H9 (cell line): ENCODE data around the gene RLN3. TPM values are rescaled to one million over a fixed set of nuclear protein-coding genes. Genes with fewer than 3 reads are reported as not detected.

ENCODE experiments used
- DNase-seq: peaks from one replicate; pipeline ENCODE4 v3.0.0-alpha.2; 2017
- H2AFZ ChIP-seq: one replicate; pipeline ENCODE4 v1.6.1; 2013; ENCODE audit warnings: mild to moderate bottlenecking, low read length, control low read depth, moderate library complexity
- H2AK5ac ChIP-seq: 2 replicates; pipeline ENCODE4 v1.6.1; 2013; ENCODE audit warnings: low read length, control low read depth, mixed read lengths; ENCODE audit not compliant: insufficient read length
- H2BK120ac ChIP-seq: one replicate; pipeline ENCODE4 v1.6.1; 2013; ENCODE audit warnings: low read depth, mild to moderate bottlenecking, low read length, control low read depth, inconsistent platforms; ENCODE audit not compliant: poor library complexity, severe bottlenecking
- H2BK12ac ChIP-seq: 2 replicates; pipeline ENCODE4 v1.6.1; 2013; ENCODE audit warnings: low read length, control low read depth, mixed read lengths, low read depth; ENCODE audit not compliant: insufficient read length
- H2BK15ac ChIP-seq: 2 replicates; pipeline ENCODE4 v1.6.1; 2013; ENCODE audit warnings: low read depth, low read length, control low read depth
- H2BK20ac ChIP-seq: one replicate; pipeline ENCODE4 v1.6.1; 2013; ENCODE audit warnings: low read depth, mild to moderate bottlenecking, low read length, control low read depth, inconsistent platforms; ENCODE audit not compliant: poor library complexity, severe bottlenecking
- H2BK5ac ChIP-seq: 2 replicates; pipeline ENCODE4 v1.6.1; 2013; ENCODE audit warnings: low read length, control low read depth, mixed read lengths; ENCODE audit not compliant: insufficient read length
- H3K14ac ChIP-seq: 2 replicates; pipeline ENCODE4 v1.6.1; 2013; ENCODE audit warnings: low read length, control low read depth; ENCODE audit not compliant: insufficient read depth
- H3K18ac ChIP-seq: 2 replicates; pipeline ENCODE4 v1.6.1; 2013; ENCODE audit warnings: low read depth, mild to moderate bottlenecking, mixed read lengths, low read length, control low read depth; ENCODE audit not compliant: insufficient read length
- H3K23ac ChIP-seq: 2 replicates; pipeline ENCODE4 v1.6.1; 2013; ENCODE audit warnings: low read length, control low read depth, mixed read lengths, low read depth; ENCODE audit not compliant: insufficient read length
- H3K23me2 ChIP-seq: 2 replicates; pipeline ENCODE4 v1.6.1; 2013; ENCODE audit warnings: low read depth, mild to moderate bottlenecking, mixed read lengths, low read length, control low read depth; ENCODE audit not compliant: insufficient read length, poor library complexity, severe bottlenecking
- H3K27ac ChIP-seq: 2 replicates; pipeline ENCODE4 v1.5.1; 2013; ENCODE audit warnings: low read length, control low read depth, mixed read lengths, low read depth; ENCODE audit not compliant: insufficient read length
- H3K27me3 ChIP-seq: 2 replicates; pipeline ENCODE4 v1.6.1; 2013; ENCODE audit warnings: low read length, control low read depth, inconsistent platforms; ENCODE audit not compliant: insufficient read depth
- H3K4ac ChIP-seq: 2 replicates; pipeline ENCODE4 v1.6.1; 2013; ENCODE audit warnings: low read depth, mild to moderate bottlenecking, control low read depth, inconsistent platforms, low read length, moderate library complexity
- H3K4me1 ChIP-seq: 2 replicates; pipeline ENCODE4 v1.6.1; 2013; ENCODE audit warnings: low read length, control low read depth, inconsistent platforms; ENCODE audit not compliant: insufficient read depth
- H3K4me2 ChIP-seq: 2 replicates; pipeline ENCODE4 v1.6.1; 2013; ENCODE audit warnings: low read length, control low read depth, mixed read lengths; ENCODE audit not compliant: insufficient read length, insufficient read depth
- H3K56ac ChIP-seq: 2 replicates; pipeline ENCODE4 v1.6.1; 2013; ENCODE audit warnings: low read depth, mild to moderate bottlenecking, mixed read lengths, low read length, control low read depth; ENCODE audit not compliant: insufficient read length
- H3K79me1 ChIP-seq: 2 replicates; pipeline ENCODE4 v1.6.1; 2013; ENCODE audit warnings: low read depth, mild to moderate bottlenecking, moderate library complexity, low read length, control low read depth, inconsistent platforms; ENCODE audit not compliant: insufficient read depth, poor library complexity, severe bottlenecking
- H3K79me2 ChIP-seq: 2 replicates; pipeline ENCODE4 v1.6.1; 2013; ENCODE audit warnings: low read length, control low read depth, inconsistent platforms; ENCODE audit not compliant: insufficient read depth
- H3K9ac ChIP-seq: 2 replicates; pipeline ENCODE4 v1.6.1; 2013; ENCODE audit warnings: low read length, control low read depth, mixed read lengths; ENCODE audit not compliant: insufficient read length; ENCODE audit errors: extremely low read depth
- H3K9me3 ChIP-seq: one replicate; pipeline ENCODE4 v1.6.1; 2013; ENCODE audit warnings: low read depth, low read length, inconsistent platforms; ENCODE audit not compliant: control insufficient read depth
- H3T11ph ChIP-seq: one replicate; pipeline ENCODE4 v1.6.1; 2013; ENCODE audit warnings: mild to moderate bottlenecking, low read length, control low read depth, inconsistent platforms
- H4K20me1 ChIP-seq: one replicate; pipeline ENCODE4 v1.6.1; 2013; ENCODE audit not compliant: control insufficient read depth, insufficient read length, insufficient read depth
- H4K5ac ChIP-seq: 2 replicates; pipeline ENCODE4 v1.6.1; 2013; ENCODE audit warnings: low read depth, mild to moderate bottlenecking, mixed read lengths, low read length, control low read depth; ENCODE audit not compliant: insufficient read length
- H4K8ac ChIP-seq: replicated peaks from 2 replicates; pipeline ENCODE4 v1.6.1; 2013; ENCODE audit warnings: low read length, control low read depth, mixed read lengths, low read depth; ENCODE audit not compliant: insufficient read length
- H4K91ac ChIP-seq: 2 replicates; pipeline ENCODE4 v1.6.1; 2013; ENCODE audit warnings: low read depth, mild to moderate bottlenecking, moderate library complexity, mixed read lengths, low read length, control low read depth; ENCODE audit not compliant: insufficient read length
- H3K27ac Mint-ChIP-seq, 3 experiments: 2 replicates in 2 of 3; 3 replicates in 1 of 3; pipeline ENCODE4 v1.8.0; 2020 to 2021; ENCODE audit warnings: mixed read lengths in 3 of 3, mild to moderate bottlenecking in 1 of 3, moderate library complexity in 1 of 3
- H3K27me3 Mint-ChIP-seq: 2 replicates; pipeline ENCODE4 v1.8.0; 2021; ENCODE audit warnings: low read depth, mild to moderate bottlenecking, moderate library complexity, mixed read lengths
- H3K36me3 Mint-ChIP-seq, 3 experiments: 2 replicates in 2 of 3; 3 replicates in 1 of 3; pipeline ENCODE4 v1.8.0; 2020 to 2021; ENCODE audit warnings: low read depth in 3 of 3, mixed read lengths in 3 of 3; ENCODE audit not compliant: insufficient read depth in 1 of 3
- H3K4me1 Mint-ChIP-seq, 2 experiments: 2 replicates each; pipeline ENCODE4 v1.8.0; 2020; ENCODE audit warnings: mixed read lengths in 2 of 2
- H3K4me3 Mint-ChIP-seq, 2 experiments: 2 replicates in 1 of 2; 3 replicates in 1 of 2; pipeline ENCODE4 v1.8.0; 2020 to 2021; ENCODE audit warnings: mild to moderate bottlenecking in 2 of 2, mixed read lengths in 2 of 2, moderate library complexity in 1 of 2
- H3K9me3 Mint-ChIP-seq, 2 experiments: 2 replicates in 1 of 2; 3 replicates in 1 of 2; pipeline ENCODE4 v1.8.0; 2020; ENCODE audit warnings: mild to moderate bottlenecking in 2 of 2, mixed read lengths in 2 of 2, moderate library complexity in 1 of 2
- WGBS: extraction: QIAGEN DNeasy Blood & Tissue Kit; methylation state at CpG from one replicate; pipeline ENCODE4 v1.1.7; 2013; ENCODE audit warnings: missing lambda C conversion rate, low lambda C conversion rate, mixed read lengths; ENCODE audit not compliant: insufficient read length; ENCODE audit errors: extremely low coverage; 5-methylcytosine and 5-hydroxymethylcytosine counted together
- total RNA-seq: library from RNA; stranded (reverse); gene quantifications from 2 replicates; pipeline ENCODE4 v1.2.1, GENCODE V29; 2021
- TF ChIP-seq, protein P1 (sequence below): fragments of 200-600 bp; sonication (generic); conservative IDR thresholded peaks from 3 replicates; pipeline ENCODE4 v1.8.0; 2021; ENCODE audit warnings: antibody characterized with exemption, mild to moderate bottlenecking

Gene RLN3
- total RNA-seq, 1 experiment from 2014 or later: not detected

DNA sequence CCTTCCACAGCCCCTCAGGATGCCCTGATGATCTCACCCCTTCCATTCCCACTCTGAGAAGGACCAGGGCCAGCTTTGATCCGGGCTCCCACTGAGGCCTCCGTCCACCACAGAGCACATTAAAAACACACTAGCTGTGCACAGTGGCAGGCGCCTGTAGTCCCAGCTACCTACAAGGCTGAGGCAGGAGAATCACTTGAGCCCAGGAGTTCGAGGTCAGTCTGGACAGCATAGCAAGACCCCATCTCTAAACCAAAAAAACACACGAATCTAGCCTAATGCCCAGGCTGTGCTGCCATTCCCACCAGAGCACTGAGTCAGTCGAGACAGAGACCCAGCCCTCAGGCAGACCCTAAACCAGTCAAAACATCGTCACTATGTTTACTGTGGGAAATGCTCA lies 35.9 kb upstream of the RLN3 start:
- H3K18ac ChIP-seq: no peak overlapping the region
- no peak overlapping the region for H3K4ac ChIP-seq
- no peak overlapping the region for H4K8ac ChIP-seq
- Mint-ChIP-seq H3K36me3 (peaks cover 2 to 39% (median 18%) of the 10 kb centered on the region in 3 experiments; a peak in 6 of 7 replicates), H3K9me3 (no peaks in the 10 kb centered on the region), H3K4me1 (peaks cover 19 to 26% of the 10 kb centered on the region in 2 experiments), H3K27me3 (no peaks in the 10 kb centered on the region), H3K4me3 (no peak overlapping the region), H3K27ac (no peak overlapping the region)
- no peak overlapping the region for H2BK5ac ChIP-seq
- no peaks in the 10 kb centered on the region for H3K23me2 ChIP-seq
- H2BK20ac ChIP-seq: no peak overlapping the region
- no peaks in the 10 kb centered on the region for H4K20me1 ChIP-seq
- H2AK5ac ChIP-seq: no peak overlapping the region
- H3K4me2 ChIP-seq: no peak overlapping the region
- H3K27me3 ChIP-seq: no peaks in the 10 kb centered on the region
- DNase-seq: no peak
- H3K14ac ChIP-seq: no peak overlapping the region
- H2BK12ac ChIP-seq: no peak overlapping the region
- no peaks in the 10 kb centered on the region for H3K9me3 ChIP-seq
- H4K5ac ChIP-seq: no peak overlapping the region
- no peaks in the 10 kb centered on the region for H3K79me1 ChIP-seq
- no peak overlapping the region for H3K23ac ChIP-seq
- H4K91ac ChIP-seq: no peak overlapping the region
- H3K27ac ChIP-seq: no peak overlapping the region
- H2BK15ac ChIP-seq: no peak overlapping the region
- H3K4me1 ChIP-seq: no peaks in the 10 kb centered on the region; the same call in 1 of the 2 replicates
- H2BK120ac ChIP-seq: no peak overlapping the region
- TF ChIP-seq, protein P1, sequence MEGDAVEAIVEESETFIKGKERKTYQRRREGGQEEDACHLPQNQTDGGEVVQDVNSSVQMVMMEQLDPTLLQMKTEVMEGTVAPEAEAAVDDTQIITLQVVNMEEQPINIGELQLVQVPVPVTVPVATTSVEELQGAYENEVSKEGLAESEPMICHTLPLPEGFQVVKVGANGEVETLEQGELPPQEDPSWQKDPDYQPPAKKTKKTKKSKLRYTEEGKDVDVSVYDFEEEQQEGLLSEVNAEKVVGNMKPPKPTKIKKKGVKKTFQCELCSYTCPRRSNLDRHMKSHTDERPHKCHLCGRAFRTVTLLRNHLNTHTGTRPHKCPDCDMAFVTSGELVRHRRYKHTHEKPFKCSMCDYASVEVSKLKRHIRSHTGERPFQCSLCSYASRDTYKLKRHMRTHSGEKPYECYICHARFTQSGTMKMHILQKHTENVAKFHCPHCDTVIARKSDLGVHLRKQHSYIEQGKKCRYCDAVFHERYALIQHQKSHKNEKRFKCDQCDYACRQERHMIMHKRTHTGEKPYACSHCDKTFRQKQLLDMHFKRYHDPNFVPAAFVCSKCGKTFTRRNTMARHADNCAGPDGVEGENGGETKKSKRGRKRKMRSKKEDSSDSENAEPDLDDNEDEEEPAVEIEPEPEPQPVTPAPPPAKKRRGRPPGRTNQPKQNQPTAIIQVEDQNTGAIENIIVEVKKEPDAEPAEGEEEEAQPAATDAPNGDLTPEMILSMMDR: no peak
- H3K79me2 ChIP-seq: no peaks in the 10 kb centered on the region
- WGBS: no CpG with 5 or more reads among the region's 7 CpGs
- no peak overlapping the region for H3K9ac ChIP-seq
- H3K56ac ChIP-seq: no peak overlapping the region
- no peak overlapping the region for H3T11ph ChIP-seq
- H2AFZ ChIP-seq: no peak overlapping the region
